IPS-NIHi7 (cell line): ENCODE measurements around the gene FAM124A.

Source experiments
- DNase-seq: peaks from one replicate; pipeline ENCODE4 v3.0.0; 2012; ENCODE audit warnings: mixed read lengths; ENCODE audit errors: extremely low spot score

Gene FAM124A

DNA sequence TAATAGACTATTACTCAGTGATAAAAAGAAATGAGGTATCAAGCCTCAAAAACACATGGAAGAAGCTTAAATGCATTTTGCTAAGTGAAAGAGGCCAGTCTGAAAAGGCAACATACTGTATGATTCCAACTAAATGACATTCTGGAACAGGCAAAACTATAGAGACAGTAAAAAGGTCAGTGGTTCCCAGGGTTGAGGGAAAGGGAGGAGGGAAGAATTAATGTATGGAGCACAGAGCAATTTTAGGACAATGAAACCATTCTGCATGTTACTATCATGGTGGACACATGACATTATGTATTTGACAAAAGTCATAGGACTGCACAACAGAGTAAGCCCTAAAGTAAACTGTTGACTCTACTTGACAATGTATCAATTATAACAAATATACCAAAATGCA, 111.6 kb downstream of the FAM124A start:
- DNase-seq: no peak
